Psoas muscle (tissue), 8 donors: ENCODE data around the gene CIB1. TPM values are rescaled to one million over a fixed set of nuclear protein-coding genes. Genes with fewer than 3 reads are reported as not detected.
A peak's percentile ranks its signal among the peaks of the same experiment; 100 is the strongest.

Experiments used
- ATAC-seq, 4 donors: fragments of 200-7000 bp; cut with Tn5 transposase; one replicate each; pipeline ENCODE4 v1.9.1; 2020; ENCODE audit warnings: moderate library complexity in 3 of 4, mild to moderate bottlenecking in 2 of 4
- DNase-seq, 2 donors: peaks; one replicate each; pipeline ENCODE4 v3.0.0-alpha.2; 2020
- H3K27ac ChIP-seq: fragments of 200-600 bp; one replicate; pipeline ENCODE4 v1.8.0; 2022
- H3K27me3 ChIP-seq, 3 donors: fragments of 200-600 bp in 1 of 3; one replicate each; pipeline versions ENCODE4 v1.6.1 to v1.8.0; 2013 to 2022; ENCODE audit warnings: low read length in 2 of 3, mild to moderate bottlenecking in 2 of 3, moderate library complexity in 1 of 3; ENCODE audit not compliant: insufficient read depth in 3 of 3
- H3K36me3 ChIP-seq, 2 donors: fragments of 200-600 bp in 1 of 2; one replicate each; pipeline versions ENCODE4 v1.6.1 to v1.8.0; 2013 to 2022; ENCODE audit warnings: low read depth in 1 of 2, mild to moderate bottlenecking in 1 of 2, moderate library complexity in 1 of 2; ENCODE audit not compliant: insufficient read depth in 1 of 2
- H3K4me1 ChIP-seq: fragments of 200-600 bp; one replicate; pipeline ENCODE4 v1.8.0; 2022
- H3K4me3 ChIP-seq: fragments of 200-600 bp; one replicate; pipeline ENCODE4 v1.8.0; 2022; ENCODE audit warnings: mild to moderate bottlenecking
- H3K9me3 ChIP-seq: fragments of 200-600 bp; one replicate; pipeline ENCODE4 v1.8.0; 2022
- CTCF ChIP-seq: fragments of 200-600 bp; IDR thresholded peaks from one replicate; pipeline ENCODE4 v1.8.0; 2022; ENCODE audit warnings: antibody characterized with exemption
- WGBS, 3 donors: extraction: QIAGEN DNeasy Blood & Tissue Kit; methylation state at CpG; one replicate each; pipeline versions ENCODE4 v1.1.6 to v1.1.7; 2013; 5-methylcytosine and 5-hydroxymethylcytosine counted together
- intact Hi-C, 2 donors: fragments of 100-400 bp; cut with DNase I; formaldehyde crosslinking; loops; one replicate each; pipeline versions ENCODE4 v1.11.0 to v1.14.2; 2022
- polyA plus RNA-seq, 3 donors: library from polyadenylated mRNA; stranded (reverse); fragments of 200-250 nt; gene quantifications; one replicate each; pipeline ENCODE4 v1.2.3, GENCODE V29; 2013
- total RNA-seq, 4 donors: library from RNA; stranded (reverse); fragmentation: NEBNext Ultra II Directional in 2 of 4; extraction: Animal tissue kit (Norgen Biotek cat#: 25700) in 2 of 4; gene quantifications; one replicate each; pipeline versions ENCODE4 v1.2.1 to v1.2.4, GENCODE V29; 2021 to 2023
- donor health status: healthy with polysubstance abuse.
- donor health status: DM: no; HTN: no; CAD: no; lungs with moderate emphysema.
- donor health status: Bipolar disorder and iron deficiency.
- donor health status: healthy.
- donor health status: DM: yes; HTN: yes; CAD: no.
- donor health status: DM: no; HTN: no; CAD: no.
- donor health status: DM: no; HTN: no; CAD: no.
- donor health status: DM: yes; HTN: yes; CAD: no.

The CIB1 gene
- total and polyA plus RNA-seq, 7 donors, result 45.7 to 154 (median 58.1) TPM

GRCh38 chr15:90187257-90187868 lies 46.4 kb downstream of the CIB1 start:
- no peak for TF ChIP-seq CTCF
- Histone ChIP-seq H3K4me1 (peaks cover 12% of the 10 kb centered on the region), H3K4me3 (no peak overlapping the region), H3K27me3 (no peaks in the 10 kb centered on the region), H3K36me3 (no peaks in the 10 kb centered on the region), H3K27ac (peak overlapping the region; percentile 24), H3K9me3 (no peaks in the 10 kb centered on the region)
- WGBS, 3 donors, result 57 to 70% (median 58%) methylated on average over 7 to 8 of the region's 8 CpGs
- ATAC-seq (no peak), DNase-seq (no peak)
- intact Hi-C loops, result loop anchor here in 1 of 2 donors (5.0 kb wide), 1 partner anchor 35 kb away; no protein-coding TSS in a partner anchor

GRCh38 chr15:90184786-90185704 lies 48.7 kb downstream of the CIB1 start:
- ATAC-seq (peak; percentile 81 to 89 (median 86)), DNase-seq (peak; percentile 72 to 82)
- Histone ChIP-seq H3K27ac (peak overlapping the region; percentile 71), H3K4me1 (peaks cover 2% of the 10 kb centered on the region), H3K36me3 (no peaks in the 10 kb centered on the region), H3K9me3 (no peaks in the 10 kb centered on the region), H3K4me3 (peak overlapping the region; percentile 77), H3K27me3 (no peaks in the 10 kb centered on the region)
- TF ChIP-seq CTCF, result no peak
- WGBS, 3 donors, result 4 to 7% (median 5%) methylated on average over 59 to 67 of the region's 67 CpGs
- intact Hi-C loops, result loop anchor here (2.0 to 5.0 kb wide), 2 partner anchors 37 to 78 kb away; no protein-coding TSS in a partner anchor

GRCh38 chr15:90184119-90184785 lies 49.5 kb downstream of the CIB1 start:
- intact Hi-C loops, result loop anchor here in 1 of 2 donors (2.0 kb wide), 1 partner anchor 77 kb away; no protein-coding TSS in a partner anchor
- Histone ChIP-seq H3K36me3 (no peaks in the 10 kb centered on the region), H3K27ac (peak overlapping the region; percentile 71), H3K9me3 (no peaks in the 10 kb centered on the region), H3K27me3 (no peaks in the 10 kb centered on the region), H3K4me1 (peaks cover 2% of the 10 kb centered on the region), H3K4me3 (peak overlapping the region; percentile 77)
- TF ChIP-seq CTCF, result no peak
- peak; percentile 85 to 91 (median 88) for ATAC-seq
- WGBS, 3 donors, result 3 to 8% (median 7%) methylated on average over 27 of the region's 27 CpGs
- peak; percentile 86 to 91 for DNase-seq

- TF ChIP-seq CTCF, result no peak
- Histone ChIP-seq H3K27ac (no peak overlapping the region), H3K4me3 (no peak overlapping the region), H3K27me3 (no peaks in the 10 kb centered on the region), H3K9me3 (no peaks in the 10 kb centered on the region), H3K36me3 (no peaks in the 10 kb centered on the region), H3K4me1 (peaks cover 2% of the 10 kb centered on the region)
- intact Hi-C loops, result no loop called here
- ATAC-seq (no peak), DNase-seq (no peak)
- 45 to 54% (median 53%) methylated on average over 2 of the region's 2 CpGs for whole genome bisulfite sequencing, 3 donors
Measured at GRCh38 chr15:90181776-90182175, 52.0 kb downstream of the CIB1 start.

Other genes with a start within 250 kb of the CIB1 start
- gene ZNF710, start 232.6 kb downstream of the CIB1 start, total RNA-seq, result 1 to 10 TPM; 3.1 to 8.1 (median 5.6) TPM
- 1 to 10 TPM; 1.3 to 4.5 (median 1.9) TPM for gene ZNF710, start 232.6 kb downstream of the CIB1 start, polyA plus RNA-seq
- gene IDH2, start 131.5 kb downstream of the CIB1 start, total RNA-seq, result 100 to 1,000 TPM; 513 to 926 (median 752) TPM
- 100 to 1,000 TPM; 365 to 759 (median 405) TPM for gene IDH2, start 131.5 kb downstream of the CIB1 start, polyA plus RNA-seq
- 10 to 100 TPM in 1 of 4 donors, 1 to 10 TPM in 3; 4.4 to 10.8 (median 4.5) TPM for gene SEMA4B, start 32.6 kb downstream of the CIB1 start, total RNA-seq
- gene SEMA4B, start 32.6 kb downstream of the CIB1 start, polyA plus RNA-seq, result 1 to 10 TPM; 1.4 to 3.3 (median 1.8) TPM
- gene GDPGP1, start 268 bp upstream of the CIB1 start, total RNA-seq, result 1 to 10 TPM; 1.3 to 4.5 (median 2.6) TPM
- 1 to 10 TPM in 2 of 3 donors, under 1 TPM in 1; 0.96 to 5.9 (median 3.1) TPM for gene GDPGP1, start 268 bp upstream of the CIB1 start, polyA plus RNA-seq
- under 1 TPM in 2 of 4 donors, not detected in 2; 0.08 to 0.69 TPM for gene TTLL13, start 15.6 kb upstream of the CIB1 start, total RNA-seq
- under 1 TPM; 0.03 to 0.13 (median 0.05) TPM for gene TTLL13, start 15.6 kb upstream of the CIB1 start, polyA plus RNA-seq
- gene NGRN, start 31.7 kb upstream of the CIB1 start, total RNA-seq, result 100 to 1,000 TPM; 188 to 219 (median 200) TPM
- 100 to 1,000 TPM; 212 to 298 (median 221) TPM for gene NGRN, start 31.7 kb upstream of the CIB1 start, polyA plus RNA-seq
- gene ZNF774, start 118.3 kb upstream of the CIB1 start, total RNA-seq, result 10 to 100 TPM in 2 of 4 donors, 1 to 10 TPM in 2; 7.6 to 19.6 (median 11.8) TPM
- 1 to 10 TPM; 2.8 to 7.9 (median 4.3) TPM for gene ZNF774, start 118.3 kb upstream of the CIB1 start, polyA plus RNA-seq
- 10 to 100 TPM; 39.7 to 72.2 (median 50.6) TPM for gene IQGAP1, start 154.3 kb upstream of the CIB1 start, total RNA-seq
- gene IQGAP1, start 154.3 kb upstream of the CIB1 start, polyA plus RNA-seq, result 10 to 100 TPM; 31.1 to 58.7 (median 37.7) TPM